HCT116 (cell line): ENCODE measurements around the gene GPR157.

Experiments
- CEBPB ChIP-seq: IDR thresholded peaks from 2 replicates; pipeline ENCODE4 v1.6.1; 2012; ENCODE audit warnings: low read depth
- CTCF ChIP-seq, 3 experiments: fragments of 200-600 bp in 1 of 3; sonication (generic) in 1 of 3; IDR thresholded peaks in 2 of 3; conservative IDR thresholded peaks in 1 of 3; 2 replicates each; pipeline ENCODE4 v1.5.1; 2012 to 2017; ENCODE audit warnings: low read depth in 2 of 3, low read length in 2 of 3, antibody characterized with exemption in 1 of 3, borderline replicate concordance in 1 of 3, control low read depth in 1 of 3, mild to moderate bottlenecking in 1 of 3, mixed read lengths in 1 of 3, mixed run types in 1 of 3, moderate library complexity in 1 of 3; ENCODE audit not compliant: insufficient read depth in 1 of 3
- EGR1 ChIP-seq: IDR thresholded peaks from 2 replicates; pipeline ENCODE4 v1.6.1; 2012; ENCODE audit warnings: low read depth
- EZH2 ChIP-seq: fragments of 200-600 bp; sonication (generic); IDR thresholded peaks from 2 replicates; pipeline ENCODE4 v1.6.1; 2017; ENCODE audit warnings: antibody characterized with exemption, mixed run types
- FOSL1 ChIP-seq: IDR thresholded peaks from 2 replicates; pipeline ENCODE4 v1.6.1; 2012; ENCODE audit warnings: low read depth
- JUND ChIP-seq: IDR thresholded peaks from 2 replicates; pipeline ENCODE4 v1.6.1; 2012
- POLR2A ChIP-seq: IDR thresholded peaks from 2 replicates; pipeline ENCODE4 v1.7.0; 2011; ENCODE audit warnings: borderline replicate concordance; ENCODE audit not compliant: insufficient read depth, insufficient read length; ENCODE audit errors: extremely low read depth
- POLR2AphosphoS5 ChIP-seq: IDR thresholded peaks from 2 replicates; pipeline ENCODE4 v1.6.1; 2011; ENCODE audit warnings: mild to moderate bottlenecking, low read depth, low read length, moderate library complexity
- REST ChIP-seq: IDR thresholded peaks from 2 replicates; pipeline ENCODE4 v1.6.1; 2012; ENCODE audit warnings: low read depth
- YY1 ChIP-seq: IDR thresholded peaks from 2 replicates; pipeline ENCODE4 v1.6.1; 2011; ENCODE audit warnings: low read length, low read depth, moderate library complexity, mild to moderate bottlenecking; ENCODE audit not compliant: insufficient replicate concordance; ENCODE audit errors: extremely low read depth
- ZBTB33 ChIP-seq: IDR thresholded peaks from 2 replicates; pipeline ENCODE4 v1.6.1; 2011; ENCODE audit warnings: mild to moderate bottlenecking, low read length, moderate library complexity; ENCODE audit not compliant: insufficient replicate concordance; ENCODE audit errors: extremely low read depth
- ZNF274 ChIP-seq: fragments of 200-500 bp; sonication (Bioruptor generic); IDR thresholded peaks from 2 replicates; pipeline ENCODE4 v1.6.1; 2014; ENCODE audit warnings: mild to moderate bottlenecking, low read depth, low read length, inconsistent platforms

- TF ChIP-seq CTCF (IDR thresholded peaks at IDR 0.05 in 2 of 3, conservative IDR thresholded peaks at IDR 0.05 in 1 of 3; ENCODE audit: borderline replicate concordance in 1 of 3, insufficient read depth in 1 of 3, low read depth in 2 of 3, low read length in 2 of 3) (peak; percentile 94 to 96 (median 95)), POLR2AphosphoS5 (no peak), JUND (no peak), YY1 (no peak), CEBPB (no peak), EGR1 (no peak), POLR2A (no peak), ZBTB33 (no peak), EZH2 (no peak), FOSL1 (no peak), ZNF274 (no peak), REST (no peak)
Measured at GRCh38 chr1:9110669-9111356, 18.1 kb downstream of the GPR157 start.
